Measurements from ENCODE around the gene KREMEN1. TPM values are rescaled to one million over a fixed set of nuclear protein-coding genes. Genes with fewer than 3 reads are reported as not detected.

The KREMEN1 gene
- total and polyA plus RNA-seq, 2 donors (not counting 1 experiment from before 2014, with no cell fraction given), result 0.01 TPM; not detected in 1

DNA sequence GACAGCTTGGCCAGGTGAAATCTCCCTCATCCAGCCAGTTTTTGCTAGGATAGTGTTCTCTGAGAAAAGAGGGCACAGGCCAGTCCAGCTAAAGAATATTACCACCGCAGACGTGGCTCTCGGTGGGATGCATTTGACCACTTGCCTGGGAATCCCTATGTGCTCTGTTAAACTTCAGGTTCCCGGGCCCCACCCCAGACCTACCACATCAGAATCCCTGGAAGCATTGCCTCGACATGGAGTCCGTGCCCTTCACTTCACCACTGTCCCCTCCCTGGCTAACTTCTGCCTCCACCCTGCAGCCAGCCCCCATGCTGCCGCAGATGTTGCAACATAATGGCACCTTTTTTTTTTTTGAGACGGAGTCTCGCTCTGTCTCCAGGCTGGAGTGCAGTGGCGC, 76.0 kb downstream of the KREMEN1 start:
- no peak overlapping the region for H2AFZ ChIP-seq (ENCODE audit: insufficient read depth, low read depth, low read length, poor library complexity, severe bottlenecking)
- no peak for ATAC-seq (ENCODE audit: low read depth)
- no peak overlapping the region for H3K4me2 ChIP-seq (replicated peaks; ENCODE audit: low read depth, low read length, poor library complexity, severe bottlenecking)
- Mint-ChIP-seq H3K4me1 (peaks cover 3% of the 10 kb centered on the region), H3K27me3 (peaks cover 37% of the 10 kb centered on the region), H3K27ac (no peak overlapping the region), H3K9me3 (ENCODE audit: insufficient read depth) (no peaks in the 10 kb centered on the region), H3K4me3 (no peak overlapping the region)
- no peaks in the 10 kb centered on the region for H3K4me1 ChIP-seq (ENCODE audit: control insufficient read depth in 2 of 2, insufficient read depth in 2 of 2, low read length in 2 of 2)
- no peaks in the 10 kb centered on the region for H4K20me1 ChIP-seq (ENCODE audit: control insufficient read depth, insufficient read depth, low read length, poor library complexity, severe bottlenecking)
- no peak overlapping the region for H3K27ac ChIP-seq (ENCODE audit: low read length in 2 of 2)
- H3K4me3 ChIP-seq (ENCODE audit: control extremely low read depth in 1 of 5, extremely low read depth in 1 of 5, insufficient read depth in 1 of 5, low read depth in 2 of 5, low read length in 4 of 5), result no peak overlapping the region
- no peaks in the 10 kb centered on the region for H3K36me3 ChIP-seq (replicated peaks in 1 of 2; ENCODE audit: control extremely low read depth in 1 of 2, control insufficient read depth in 1 of 2, extremely low read depth in 1 of 2, insufficient read depth in 2 of 2, low read length in 1 of 2)
- TF ChIP-seq, protein P1, sequence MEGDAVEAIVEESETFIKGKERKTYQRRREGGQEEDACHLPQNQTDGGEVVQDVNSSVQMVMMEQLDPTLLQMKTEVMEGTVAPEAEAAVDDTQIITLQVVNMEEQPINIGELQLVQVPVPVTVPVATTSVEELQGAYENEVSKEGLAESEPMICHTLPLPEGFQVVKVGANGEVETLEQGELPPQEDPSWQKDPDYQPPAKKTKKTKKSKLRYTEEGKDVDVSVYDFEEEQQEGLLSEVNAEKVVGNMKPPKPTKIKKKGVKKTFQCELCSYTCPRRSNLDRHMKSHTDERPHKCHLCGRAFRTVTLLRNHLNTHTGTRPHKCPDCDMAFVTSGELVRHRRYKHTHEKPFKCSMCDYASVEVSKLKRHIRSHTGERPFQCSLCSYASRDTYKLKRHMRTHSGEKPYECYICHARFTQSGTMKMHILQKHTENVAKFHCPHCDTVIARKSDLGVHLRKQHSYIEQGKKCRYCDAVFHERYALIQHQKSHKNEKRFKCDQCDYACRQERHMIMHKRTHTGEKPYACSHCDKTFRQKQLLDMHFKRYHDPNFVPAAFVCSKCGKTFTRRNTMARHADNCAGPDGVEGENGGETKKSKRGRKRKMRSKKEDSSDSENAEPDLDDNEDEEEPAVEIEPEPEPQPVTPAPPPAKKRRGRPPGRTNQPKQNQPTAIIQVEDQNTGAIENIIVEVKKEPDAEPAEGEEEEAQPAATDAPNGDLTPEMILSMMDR (IDR thresholded peaks at IDR 0.05), result no peak
- TF ChIP-seq EZH2 (IDR thresholded peaks at IDR 0.05; ENCODE audit: borderline replicate concordance, insufficient read depth, low read depth, low read length, poor library complexity, severe bottlenecking), result no peak
- ChIA-PET CTCF (no interaction called here), POLR2A (no interaction called here)
- intact Hi-C loops (cut with micrococcal nuclease), result no loop called here
- 94% methylated on average over 5 of the region's 10 CpGs for WGBS (ENCODE audit: insufficient coverage)
- no peak overlapping the region for H3K9ac ChIP-seq (ENCODE audit: low read length)
- H3K79me2 ChIP-seq (ENCODE audit: control insufficient read depth, insufficient read depth, low read length), result no peaks in the 10 kb centered on the region
- peaks cover 0 to 21% (median 5%) of the 10 kb centered on the region in 4 experiments for H3K27me3 ChIP-seq (replicated peaks in 1 of 4; ENCODE audit: control extremely low read depth in 1 of 4, control insufficient read depth in 3 of 4, insufficient read depth in 4 of 4, low read length in 3 of 4)
- DNase-seq, result no peak
- H3K9me3 ChIP-seq (ENCODE audit: control extremely low read depth in 1 of 3, control insufficient read depth in 2 of 3, insufficient read depth in 1 of 3, low read length in 2 of 3), result peaks cover 0 to 2% (median 0%) of the 10 kb centered on the region in 3 donors

- peaks cover 0 to 28% (median 13%) of the 10 kb centered on the region in 4 experiments for H3K27me3 ChIP-seq (replicated peaks in 1 of 4; ENCODE audit: control extremely low read depth in 1 of 4, control insufficient read depth in 3 of 4, insufficient read depth in 4 of 4, low read length in 3 of 4)
- no peak overlapping the region for H2AFZ ChIP-seq (ENCODE audit: insufficient read depth, low read depth, low read length, poor library complexity, severe bottlenecking)
- H3K9me3 ChIP-seq (ENCODE audit: control extremely low read depth in 1 of 3, control insufficient read depth in 2 of 3, insufficient read depth in 1 of 3, low read length in 2 of 3), result no peaks in the 10 kb centered on the region
- POLR2A ChIA-PET, result no interaction called here
- Mint-ChIP-seq H3K4me3 (no peak overlapping the region), H3K4me1 (peaks cover 9% of the 10 kb centered on the region), H3K9me3 (ENCODE audit: insufficient read depth) (no peaks in the 10 kb centered on the region), H3K27ac (no peak overlapping the region), H3K27me3 (peaks cover 47% of the 10 kb centered on the region)
- WGBS (ENCODE audit: insufficient coverage), result 86% methylated on average over 12 of the region's 16 CpGs
- no peak for DNase-seq
- intact Hi-C loops (cut with micrococcal nuclease), result no loop called here
- no peaks in the 10 kb centered on the region for H3K36me3 ChIP-seq (replicated peaks in 1 of 2; ENCODE audit: control extremely low read depth in 1 of 2, control insufficient read depth in 1 of 2, extremely low read depth in 1 of 2, insufficient read depth in 2 of 2, low read length in 1 of 2)
- H3K9ac ChIP-seq (ENCODE audit: low read length), result no peak overlapping the region
- no peak overlapping the region for H3K27ac ChIP-seq (ENCODE audit: low read length in 2 of 2)
- TF ChIP-seq, protein P1 (IDR thresholded peaks at IDR 0.05), result no peak
- TF ChIP-seq EZH2 (IDR thresholded peaks at IDR 0.05; ENCODE audit: borderline replicate concordance, insufficient read depth, low read depth, low read length, poor library complexity, severe bottlenecking), result no peak
- no peak overlapping the region for H3K4me3 ChIP-seq (ENCODE audit: control extremely low read depth in 1 of 5, extremely low read depth in 1 of 5, insufficient read depth in 1 of 5, low read depth in 2 of 5, low read length in 4 of 5)
- H3K4me1 ChIP-seq (ENCODE audit: control insufficient read depth in 2 of 2, insufficient read depth in 2 of 2, low read length in 2 of 2), result peaks cover 8 to 11% of the 10 kb centered on the region in 2 donors
- no peaks in the 10 kb centered on the region for H3K79me2 ChIP-seq (ENCODE audit: control insufficient read depth, insufficient read depth, low read length)
- CTCF ChIA-PET, result no interaction called here
- no peaks in the 10 kb centered on the region for H4K20me1 ChIP-seq (ENCODE audit: control insufficient read depth, insufficient read depth, low read length, poor library complexity, severe bottlenecking)
- H3K4me2 ChIP-seq (replicated peaks; ENCODE audit: low read depth, low read length, poor library complexity, severe bottlenecking), result no peak overlapping the region
- no peak for ATAC-seq (ENCODE audit: low read depth)
Measured at GRCh38 chr22:29149841-29150555, 77.2 kb downstream of the KREMEN1 start.
